ENCODE measurements around the gene BTF3.
"Not testable (repeated sequence)": the region's sequence is repeated elsewhere in the genome, so short reads cannot be mapped to it uniquely, and the experiment has no call there.

The BTF3 gene

GRCh38 chr5:73486119-73486899 is 11.9 kb upstream of the BTF3 start:
- no peak for FAIRE-seq

DNA sequence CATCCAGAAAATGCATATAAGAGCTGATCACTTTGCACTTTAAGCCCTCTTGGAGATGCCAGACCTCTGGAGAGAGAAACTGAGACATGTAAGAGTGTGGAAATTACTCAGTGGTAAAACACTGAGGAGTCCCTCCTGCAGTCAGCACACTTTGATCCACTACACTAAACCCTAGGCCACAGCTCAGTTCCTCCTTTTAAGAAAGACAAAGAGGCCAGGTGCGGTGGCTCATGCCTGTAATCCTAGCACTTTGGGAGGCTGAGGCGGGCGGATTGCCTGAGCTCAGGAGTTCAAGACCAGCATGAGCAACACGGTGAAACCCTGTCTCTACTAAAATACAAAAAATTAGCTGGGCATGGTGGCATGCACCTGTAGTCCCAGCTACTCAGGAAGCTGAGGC is 11.0 kb upstream of the BTF3 start:
- not testable (repeated sequence) for FAIRE-seq

DNA sequence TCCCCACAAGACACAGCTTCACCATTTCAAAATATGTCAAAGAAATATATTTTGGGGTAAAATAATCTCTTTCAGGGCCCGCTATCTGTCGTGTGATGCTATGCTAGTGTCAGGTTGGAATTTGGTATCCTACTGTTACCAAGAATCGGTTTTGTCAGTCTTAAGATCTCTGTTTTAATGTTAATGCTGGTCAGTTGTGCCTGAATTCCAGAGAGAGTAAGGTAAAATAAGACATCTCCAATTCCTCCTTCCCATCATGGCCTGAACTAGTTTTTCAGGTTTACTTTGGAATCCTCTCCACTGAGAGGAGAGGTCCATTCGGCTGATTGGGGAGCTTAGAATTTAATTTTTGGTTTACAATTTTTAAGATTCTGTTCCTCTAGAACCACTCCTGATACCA is 10.4 kb upstream of the BTF3 start:
- FAIRE-seq, result no peak

GRCh38 chr5:73488806-73489205 is 9.4 kb upstream of the BTF3 start:
- FAIRE-seq, result no peak

DNA sequence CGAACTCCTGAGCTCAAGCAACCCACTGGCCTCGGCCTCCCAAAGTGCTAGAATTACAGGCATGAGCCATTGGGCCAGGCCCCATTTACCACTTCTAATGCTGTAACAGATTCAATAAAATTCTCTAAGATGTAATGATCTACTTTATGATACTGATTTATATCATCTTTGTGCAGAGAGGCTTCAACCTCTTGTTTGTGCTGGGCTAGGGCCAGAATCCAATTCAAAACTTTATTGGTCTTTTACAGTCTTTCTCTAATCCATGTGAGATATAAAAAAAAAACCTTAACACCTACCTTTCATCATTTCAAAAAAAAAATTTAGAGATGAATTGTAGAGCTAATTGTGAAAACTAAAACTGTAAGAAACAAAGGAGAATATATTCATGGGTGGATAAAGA is 8.2 kb upstream of the BTF3 start:
- no peak for FAIRE-seq

GRCh38 chr5:73491155-73491554 is 7.1 kb upstream of the BTF3 start:
- no peak for FAIRE-seq

DNA sequence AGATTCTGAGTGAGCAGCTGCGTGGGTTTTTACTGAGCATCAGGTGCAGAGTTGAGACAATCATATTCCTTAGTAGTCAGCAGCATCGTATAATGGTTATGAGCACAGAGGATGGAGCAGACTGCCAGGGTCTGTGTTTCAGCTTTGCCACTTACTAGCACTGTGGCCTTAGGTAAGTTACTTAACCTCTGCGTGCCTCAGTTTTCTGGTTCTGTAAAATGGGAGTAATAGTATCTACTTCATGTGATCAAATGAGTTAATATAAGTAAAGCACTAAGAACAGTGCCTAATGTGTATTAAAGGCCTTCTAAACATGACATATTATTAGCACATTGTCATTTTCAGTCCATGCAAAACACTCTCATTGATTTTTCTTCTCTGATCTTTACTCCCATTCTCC is 4.8 kb upstream of the BTF3 start:
- FAIRE-seq, result no peak

GRCh38 chr5:73494721-73495120 is 3.5 kb upstream of the BTF3 start:
- no peak for FAIRE-seq

GRCh38 chr5:73495772-73496335 is 2.4 kb upstream of the BTF3 start:
- no peak for FAIRE-seq

- no peak for FAIRE-seq
Measured at GRCh38 chr5:73496984-73497457, 1.2 kb upstream of the BTF3 start.

DNA sequence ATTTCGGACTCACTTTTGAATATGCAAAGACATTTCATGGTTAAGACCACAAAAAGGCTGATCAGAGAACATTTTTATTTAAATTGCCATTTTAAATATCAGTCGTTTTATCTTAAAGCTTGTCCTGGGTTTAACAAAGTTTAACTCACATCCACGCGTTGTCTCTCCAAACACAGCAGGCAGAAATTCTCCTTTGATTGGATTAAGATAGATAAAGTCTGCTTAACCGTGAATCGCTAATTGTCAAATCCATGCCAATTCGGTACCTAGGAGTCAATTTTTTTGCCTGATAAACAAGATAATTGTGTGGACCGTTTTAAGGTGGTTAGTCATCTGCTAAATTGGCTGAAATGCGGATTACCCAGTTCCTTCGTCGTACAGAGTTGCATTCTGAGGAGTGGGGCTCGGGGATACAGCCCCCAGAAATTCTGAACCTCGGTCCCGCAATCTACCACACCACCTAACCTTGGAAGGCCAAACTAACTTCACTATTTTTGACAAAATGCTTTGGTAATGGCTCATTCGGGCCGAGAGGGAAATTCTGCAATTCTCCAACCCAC is 665 bp upstream of the BTF3 start:
- no peak for FAIRE-seq

GRCh38 chr5:73499187-73499586 is 945 bp downstream of the BTF3 start:
- FAIRE-seq, result no peak

GRCh38 chr5:73499756-73500155 is 1.5 kb downstream of the BTF3 start:
- no peak for FAIRE-seq

- FAIRE-seq, result no peak
Measured at GRCh38 chr5:73501406-73501805, 3.2 kb downstream of the BTF3 start.

DNA sequence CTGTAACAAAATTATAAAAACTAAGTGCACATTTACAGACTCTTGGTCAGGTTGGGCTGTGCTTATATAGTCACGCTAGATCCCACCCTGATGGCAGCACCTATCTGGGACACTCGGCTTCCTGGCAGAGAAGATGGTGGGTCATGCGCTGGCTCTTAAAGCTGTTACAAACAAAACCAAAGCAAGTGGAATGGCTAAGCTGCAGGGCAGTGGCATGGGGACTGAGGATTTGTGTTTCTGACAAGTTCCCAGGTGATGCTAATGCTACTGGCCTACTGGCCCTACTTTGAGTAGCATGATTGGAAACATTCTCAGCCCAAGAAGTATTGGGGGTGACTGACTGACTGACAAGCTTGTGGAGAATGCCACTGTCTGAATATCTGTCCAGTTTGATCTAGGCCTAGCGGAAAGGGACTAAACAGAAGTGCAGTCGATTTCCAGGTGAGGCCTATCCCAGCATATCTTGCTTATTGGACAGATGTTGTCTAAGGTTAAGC is 8.3 kb downstream of the BTF3 start:
- no peak for FAIRE-seq

DNA sequence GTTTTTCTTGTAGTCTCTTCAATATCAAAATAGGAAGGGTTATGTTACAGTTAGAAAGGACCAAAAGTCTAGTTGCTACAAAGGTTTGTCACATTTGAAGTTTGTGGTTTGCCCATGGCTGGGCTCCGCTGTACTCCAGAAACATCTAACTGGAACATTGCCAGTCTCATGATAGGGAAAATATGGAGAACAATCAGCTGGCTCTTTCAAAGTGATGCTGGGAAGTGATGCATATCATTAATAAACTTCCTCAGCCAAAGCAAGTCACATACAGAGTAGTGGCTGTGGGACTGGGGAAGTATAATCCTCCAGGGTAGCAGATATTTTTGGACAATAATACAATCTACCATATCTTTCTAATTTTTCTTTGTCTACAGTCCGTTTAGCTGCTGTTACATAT is 8.8 kb downstream of the BTF3 start:
- no peak for FAIRE-seq

GRCh38 chr5:73508521-73508920 is 10.3 kb downstream of the BTF3 start:
- not testable (repeated sequence) for FAIRE-seq

DNA sequence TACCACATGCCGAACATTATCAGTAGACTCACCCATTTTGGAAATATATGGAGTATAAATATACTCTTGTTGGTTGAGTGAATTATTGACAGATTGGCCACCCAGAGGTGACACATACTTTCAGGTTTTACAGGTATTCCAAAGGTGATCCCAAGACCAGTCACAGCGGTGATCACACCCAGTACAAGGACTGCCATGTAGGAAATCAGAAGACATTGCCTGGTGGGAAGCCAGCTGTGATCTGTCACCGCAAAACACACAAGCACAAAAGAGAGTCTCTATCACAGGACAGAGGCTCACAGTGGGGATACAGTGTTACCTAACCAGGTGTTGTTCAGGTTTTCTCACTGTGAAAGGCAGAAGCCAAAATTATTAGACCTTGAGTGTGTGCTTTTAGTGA is 15.8 kb downstream of the BTF3 start:
- FAIRE-seq, result no peak

DNA sequence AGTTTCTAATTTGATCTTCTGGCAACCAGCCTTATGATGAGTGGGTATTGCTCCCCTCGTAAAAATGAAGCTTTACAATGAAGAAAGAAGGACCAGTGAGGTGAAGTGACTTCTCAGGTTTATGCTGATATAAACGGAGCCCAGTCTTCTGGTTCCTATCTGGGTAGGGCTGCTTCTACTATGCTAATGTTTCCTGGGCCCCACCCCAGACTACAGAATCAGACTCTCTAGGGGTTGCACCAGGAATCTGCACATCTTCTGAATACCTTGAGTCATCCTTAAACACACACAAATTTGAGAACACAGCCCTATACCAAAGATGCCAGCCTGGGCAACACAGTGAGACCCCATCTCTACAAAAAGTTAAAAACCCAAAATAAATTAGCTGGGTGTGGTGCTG is 16.2 kb downstream of the BTF3 start:
- no peak for FAIRE-seq

GRCh38 chr5:73515232-73515631 is 17.0 kb downstream of the BTF3 start:
- FAIRE-seq, result no peak

GRCh38 chr5:73519531-73520283 is 21.5 kb downstream of the BTF3 start:
- no peak for FAIRE-seq

GRCh38 chr5:73522989-73523388 is 24.7 kb downstream of the BTF3 start:
- FAIRE-seq, result no peak

DNA sequence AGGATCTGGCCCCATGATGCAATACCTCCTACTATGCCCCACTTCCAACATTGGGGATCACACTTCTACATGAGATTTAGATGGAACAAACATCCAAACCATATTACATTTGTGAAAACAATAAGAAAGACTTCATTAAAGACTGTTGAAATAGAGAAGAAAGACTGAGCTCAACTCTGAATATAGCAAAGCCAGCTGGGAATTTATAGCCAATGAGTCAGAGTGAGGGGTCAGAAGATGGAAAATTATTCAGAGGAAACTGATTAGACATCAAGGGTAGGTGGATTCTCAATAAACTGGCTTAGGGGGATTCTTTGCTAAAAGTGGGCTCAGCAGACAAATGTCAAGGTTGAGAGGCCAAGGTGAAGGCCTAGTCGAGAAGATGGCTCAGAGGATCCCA is 25.6 kb downstream of the BTF3 start:
- FAIRE-seq, result no peak

All from endometrium (tissue), 2 donors.